ENCODE data around the gene FNBP1. TPM values are rescaled to one million over a fixed set of nuclear protein-coding genes. Genes with fewer than 3 reads are reported as not detected.

The FNBP1 gene
- total RNA-seq, 1 experiment from 2014 or later: 53.6 TPM

GRCh38 chr9:130089141-130089540 is 46.2 kb upstream of the FNBP1 start:
- H3K4me3 ChIP-seq (ENCODE audit: low read depth in 2 of 2, low read length in 2 of 2): no peak overlapping the region
- no peaks in the 10 kb centered on the region for H3K27me3 ChIP-seq (ENCODE audit: control insufficient read depth, insufficient read depth, low read length)
- peaks cover 3% of the 10 kb centered on the region; the same call in 1 of the 2 replicates for H3K36me3 ChIP-seq (ENCODE audit: control insufficient read depth, insufficient read depth, low read length)
- no TSS peak for BruUV-seq (replicated peaks)
- H3K27ac ChIP-seq (ENCODE audit: low read length): no peak overlapping the region
- no peaks in the 10 kb centered on the region for H3K4me1 ChIP-seq (ENCODE audit: control insufficient read depth, insufficient read depth, low read length)
- no peak for TF ChIP-seq TCF7L2 (IDR thresholded peaks at IDR 0.05; ENCODE audit: low read depth, low read length)
- TF ChIP-seq POLR2AphosphoS5 (IDR thresholded peaks at IDR 0.05; ENCODE audit: low read depth, low read length): no peak
- TF ChIP-seq CTCF (IDR thresholded peaks at IDR 0.05): no peak
- TF ChIP-seq REST (IDR thresholded peaks at IDR 0.05; ENCODE audit: insufficient read depth in 1 of 2, low read depth in 2 of 2, low read length in 1 of 2): no peak
- TF ChIP-seq SIN3A (IDR thresholded peaks at IDR 0.05; ENCODE audit: borderline replicate concordance, insufficient read depth, low read depth, low read length): no peak
- ChIA-PET CTCF (no interaction called here), POLR2A (no interaction called here)
- ATAC-seq: no peak
- intact Hi-C loops (cut with micrococcal nuclease; ENCODE audit: unreplicated experiment) (no loop called here), in situ Hi-C loops (cut with HindIII; ENCODE audit: low pct_unique_long_range_greater_than_20kb, low sequenced_read_pairs) (no loop called here)
- DNase-seq (ENCODE audit: low read depth, low spot score): no peak
- H3K9me3 ChIP-seq (ENCODE audit: control insufficient read depth, insufficient read depth, low read depth, low read length): no peaks in the 10 kb centered on the region

- no TSS peak for BruUV-seq (replicated peaks)
- Histone ChIP-seq H3K27ac (ENCODE audit: low read length) (no peak overlapping the region), H3K27me3 (ENCODE audit: control insufficient read depth, insufficient read depth, low read length) (no peaks in the 10 kb centered on the region), H3K9me3 (ENCODE audit: control insufficient read depth, insufficient read depth, low read depth, low read length) (no peaks in the 10 kb centered on the region), H3K4me3 (ENCODE audit: low read depth in 2 of 2, low read length in 2 of 2) (no peak overlapping the region), H3K4me1 (ENCODE audit: control insufficient read depth, insufficient read depth, low read length) (no peaks in the 10 kb centered on the region), H3K36me3 (ENCODE audit: control insufficient read depth, insufficient read depth, low read length) (peaks cover 2% of the 10 kb centered on the region; the same call in 1 of the 2 replicates)
- TF ChIP-seq CTCF (IDR thresholded peaks at IDR 0.05) (no peak), TCF7L2 (IDR thresholded peaks at IDR 0.05; ENCODE audit: low read depth, low read length) (no peak), REST (IDR thresholded peaks at IDR 0.05; ENCODE audit: insufficient read depth in 1 of 2, low read depth in 2 of 2, low read length in 1 of 2) (no peak), SIN3A (IDR thresholded peaks at IDR 0.05; ENCODE audit: borderline replicate concordance, insufficient read depth, low read depth, low read length) (no peak), POLR2AphosphoS5 (IDR thresholded peaks at IDR 0.05; ENCODE audit: low read depth, low read length) (no peak)
- DNase-seq (ENCODE audit: low read depth, low spot score) (no peak), ATAC-seq (no peak)
- intact Hi-C loops (cut with micrococcal nuclease; ENCODE audit: unreplicated experiment): no loop called here
- POLR2A ChIA-PET: no interaction called here
- CTCF ChIA-PET: no interaction called here
- in situ Hi-C loops (cut with HindIII; ENCODE audit: low pct_unique_long_range_greater_than_20kb, low sequenced_read_pairs): no loop called here
Observed at GRCh38 chr9:130088051-130088450, 45.1 kb upstream of the FNBP1 start.
